Measurements from ENCODE around the gene ARL8A.

GRCh38 chr1:202129453-202130296 lies 14.9 kb downstream of the ARL8A start:
- TF ChIP-seq, protein P1, sequence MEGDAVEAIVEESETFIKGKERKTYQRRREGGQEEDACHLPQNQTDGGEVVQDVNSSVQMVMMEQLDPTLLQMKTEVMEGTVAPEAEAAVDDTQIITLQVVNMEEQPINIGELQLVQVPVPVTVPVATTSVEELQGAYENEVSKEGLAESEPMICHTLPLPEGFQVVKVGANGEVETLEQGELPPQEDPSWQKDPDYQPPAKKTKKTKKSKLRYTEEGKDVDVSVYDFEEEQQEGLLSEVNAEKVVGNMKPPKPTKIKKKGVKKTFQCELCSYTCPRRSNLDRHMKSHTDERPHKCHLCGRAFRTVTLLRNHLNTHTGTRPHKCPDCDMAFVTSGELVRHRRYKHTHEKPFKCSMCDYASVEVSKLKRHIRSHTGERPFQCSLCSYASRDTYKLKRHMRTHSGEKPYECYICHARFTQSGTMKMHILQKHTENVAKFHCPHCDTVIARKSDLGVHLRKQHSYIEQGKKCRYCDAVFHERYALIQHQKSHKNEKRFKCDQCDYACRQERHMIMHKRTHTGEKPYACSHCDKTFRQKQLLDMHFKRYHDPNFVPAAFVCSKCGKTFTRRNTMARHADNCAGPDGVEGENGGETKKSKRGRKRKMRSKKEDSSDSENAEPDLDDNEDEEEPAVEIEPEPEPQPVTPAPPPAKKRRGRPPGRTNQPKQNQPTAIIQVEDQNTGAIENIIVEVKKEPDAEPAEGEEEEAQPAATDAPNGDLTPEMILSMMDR (IDR thresholded peaks at IDR 0.05), result no peak
- no peak for TF ChIP-seq POLR2A (IDR thresholded peaks at IDR 0.05)

Data from lower leg skin (tissue), 3 donors.